Breast epithelium (tissue), 3 donors: ENCODE data around the gene PCGF6.

ENCODE experiments used
- POLR2A ChIP-seq: fragments of 450-650 bp; IDR thresholded peaks from one replicate; pipeline ENCODE4 v1.6.1; 2016; ENCODE audit warnings: antibody characterized with exemption, mild to moderate bottlenecking, moderate library complexity
- TF ChIP-seq, protein P1 (sequence below), 3 donors: fragments of 450-650 bp; IDR thresholded peaks; one replicate each; pipeline ENCODE4 v1.5.1; 2016 to 2017; ENCODE audit warnings: antibody characterized with exemption in 3 of 3, mild to moderate bottlenecking in 3 of 3, moderate library complexity in 3 of 3

- TF ChIP-seq POLR2A, result no peak
- TF ChIP-seq, protein P1, sequence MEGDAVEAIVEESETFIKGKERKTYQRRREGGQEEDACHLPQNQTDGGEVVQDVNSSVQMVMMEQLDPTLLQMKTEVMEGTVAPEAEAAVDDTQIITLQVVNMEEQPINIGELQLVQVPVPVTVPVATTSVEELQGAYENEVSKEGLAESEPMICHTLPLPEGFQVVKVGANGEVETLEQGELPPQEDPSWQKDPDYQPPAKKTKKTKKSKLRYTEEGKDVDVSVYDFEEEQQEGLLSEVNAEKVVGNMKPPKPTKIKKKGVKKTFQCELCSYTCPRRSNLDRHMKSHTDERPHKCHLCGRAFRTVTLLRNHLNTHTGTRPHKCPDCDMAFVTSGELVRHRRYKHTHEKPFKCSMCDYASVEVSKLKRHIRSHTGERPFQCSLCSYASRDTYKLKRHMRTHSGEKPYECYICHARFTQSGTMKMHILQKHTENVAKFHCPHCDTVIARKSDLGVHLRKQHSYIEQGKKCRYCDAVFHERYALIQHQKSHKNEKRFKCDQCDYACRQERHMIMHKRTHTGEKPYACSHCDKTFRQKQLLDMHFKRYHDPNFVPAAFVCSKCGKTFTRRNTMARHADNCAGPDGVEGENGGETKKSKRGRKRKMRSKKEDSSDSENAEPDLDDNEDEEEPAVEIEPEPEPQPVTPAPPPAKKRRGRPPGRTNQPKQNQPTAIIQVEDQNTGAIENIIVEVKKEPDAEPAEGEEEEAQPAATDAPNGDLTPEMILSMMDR (IDR thresholded peaks at IDR 0.05), result no peak
Observed at GRCh38 chr10:103307594-103307993, 43.3 kb downstream of the PCGF6 start.
